Thyroid gland (tissue), 4 donors: Measurements from ENCODE around the gene VPS26C.

Experiments
- POLR2A ChIP-seq, 2 donors: fragments of 450-650 bp; IDR thresholded peaks; one replicate each; pipeline ENCODE4 v1.6.1; 2017; ENCODE audit warnings: antibody characterized with exemption in 2 of 2, mild to moderate bottlenecking in 2 of 2, moderate library complexity in 1 of 2
- TF ChIP-seq, protein P1 (sequence below), 6 experiments: fragments of 200-600 bp in 3 of 6; fragments of 450-650 bp in 3 of 6; sonication (generic) in 3 of 6; IDR thresholded peaks; one replicate each; pipeline ENCODE4 v1.5.1; 2016 to 2019; ENCODE audit warnings: antibody characterized with exemption in 6 of 6, mild to moderate bottlenecking in 2 of 6, inconsistent platforms in 1 of 6, moderate library complexity in 1 of 6

DNA sequence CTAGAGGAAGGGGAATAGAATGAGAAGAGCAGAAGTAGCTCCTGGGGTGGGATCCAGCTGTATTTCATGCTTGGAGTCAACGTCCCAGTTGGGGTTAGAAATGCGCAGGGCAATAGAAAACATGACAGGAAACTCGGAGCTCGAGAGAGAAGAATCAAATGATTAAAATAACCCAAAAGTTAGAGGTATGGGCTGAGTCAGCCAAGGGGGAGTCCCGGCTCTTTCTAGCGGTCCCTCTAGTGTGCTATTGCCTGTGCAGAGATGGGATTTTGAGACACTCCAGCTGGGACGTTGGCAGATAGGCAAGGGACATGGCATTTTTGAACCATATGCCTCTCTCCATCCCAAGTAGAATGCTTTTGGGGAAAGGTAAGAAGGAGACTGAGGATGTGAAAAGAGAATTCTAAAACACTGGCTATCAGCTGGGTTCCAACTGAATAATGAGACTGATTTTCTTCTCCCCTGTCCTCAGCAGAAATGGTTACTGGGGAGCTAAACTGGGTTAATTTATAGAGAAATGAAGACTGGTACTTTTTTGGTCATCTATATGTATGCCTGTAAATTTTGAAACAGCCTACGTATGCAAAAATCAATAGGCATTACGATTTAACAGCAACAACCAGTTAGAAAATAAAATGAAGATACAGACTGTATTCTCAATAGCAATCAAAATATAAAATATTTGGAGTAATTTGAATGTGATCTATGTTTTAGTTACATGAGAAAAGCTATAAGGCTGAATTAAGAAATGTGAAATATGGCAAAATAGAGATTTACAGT is 7.0 kb upstream of the VPS26C start:
- TF ChIP-seq, protein P1, sequence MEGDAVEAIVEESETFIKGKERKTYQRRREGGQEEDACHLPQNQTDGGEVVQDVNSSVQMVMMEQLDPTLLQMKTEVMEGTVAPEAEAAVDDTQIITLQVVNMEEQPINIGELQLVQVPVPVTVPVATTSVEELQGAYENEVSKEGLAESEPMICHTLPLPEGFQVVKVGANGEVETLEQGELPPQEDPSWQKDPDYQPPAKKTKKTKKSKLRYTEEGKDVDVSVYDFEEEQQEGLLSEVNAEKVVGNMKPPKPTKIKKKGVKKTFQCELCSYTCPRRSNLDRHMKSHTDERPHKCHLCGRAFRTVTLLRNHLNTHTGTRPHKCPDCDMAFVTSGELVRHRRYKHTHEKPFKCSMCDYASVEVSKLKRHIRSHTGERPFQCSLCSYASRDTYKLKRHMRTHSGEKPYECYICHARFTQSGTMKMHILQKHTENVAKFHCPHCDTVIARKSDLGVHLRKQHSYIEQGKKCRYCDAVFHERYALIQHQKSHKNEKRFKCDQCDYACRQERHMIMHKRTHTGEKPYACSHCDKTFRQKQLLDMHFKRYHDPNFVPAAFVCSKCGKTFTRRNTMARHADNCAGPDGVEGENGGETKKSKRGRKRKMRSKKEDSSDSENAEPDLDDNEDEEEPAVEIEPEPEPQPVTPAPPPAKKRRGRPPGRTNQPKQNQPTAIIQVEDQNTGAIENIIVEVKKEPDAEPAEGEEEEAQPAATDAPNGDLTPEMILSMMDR (IDR thresholded peaks at IDR 0.05): no peak
- no peak for TF ChIP-seq POLR2A (IDR thresholded peaks at IDR 0.05)
